HG03571 (cell line): ENCODE measurements around the gene KISS1R.
"Not testable (repeated sequence)": the region's sequence is repeated elsewhere in the genome, so short reads cannot be mapped to it uniquely, and the experiment has no call there.

Source experiments
- ATAC-seq: cut with Tn5 transposase; IDR thresholded peaks from one replicate; pipeline ENCODE4 v1.9.1; 2021; ENCODE audit not compliant: unreplicated experiment

Gene KISS1R

GRCh38 chr19:917323-918151 is at the start of gene KISS1R:
KISS1R (plus strand) TSS chr19:917333; CDS start chr19:917503, 170 bp downstream.
- ATAC-seq: no peak

GRCh38 chr19:867855-868457 is 49.2 kb upstream of the KISS1R start:
- ATAC-seq: no peak

- no peak for ATAC-seq
These were observed 48.5 kb upstream of the KISS1R start for GRCh38 chr19:868458-869244.

- ATAC-seq: no peak
These were observed 47.6 kb upstream of the KISS1R start for GRCh38 chr19:869245-870177.

- ATAC-seq: no peak
These were observed 46.8 kb upstream of the KISS1R start for GRCh38 chr19:870314-870713.

GRCh38 chr19:870963-871401 is 46.2 kb upstream of the KISS1R start:
- no peak for ATAC-seq

- no peak for ATAC-seq
These were observed 45.5 kb upstream of the KISS1R start for GRCh38 chr19:871446-872265.

- ATAC-seq: no peak
These were observed 44.7 kb upstream of the KISS1R start for GRCh38 chr19:872266-872951.

GRCh38 chr19:873084-873483 is 44.0 kb upstream of the KISS1R start:
- no peak for ATAC-seq

GRCh38 chr19:873561-874041 is 43.5 kb upstream of the KISS1R start:
- no peak for ATAC-seq

GRCh38 chr19:875265-875879 is 41.8 kb upstream of the KISS1R start:
- no peak for ATAC-seq

- no peak for ATAC-seq
These were observed 41.0 kb upstream of the KISS1R start for GRCh38 chr19:876089-876488.

- no peak for ATAC-seq
These were observed 40.3 kb upstream of the KISS1R start for GRCh38 chr19:876780-877314.

- not testable (repeated sequence) for ATAC-seq
These were observed 39.0 kb upstream of the KISS1R start for GRCh38 chr19:877992-878660.

GRCh38 chr19:878751-879561 is 38.2 kb upstream of the KISS1R start:
- not testable (repeated sequence) for ATAC-seq

- ATAC-seq: no peak
These were observed 37.3 kb upstream of the KISS1R start for GRCh38 chr19:879711-880438.
